Glomerular endothelial cell (primary cell): Measurements from ENCODE around the gene KIRREL3. TPM values are rescaled to one million over a fixed set of nuclear protein-coding genes. Genes with fewer than 3 reads are reported as not detected.

Experiments used
- DNase-seq: peaks from one replicate; pipeline ENCODE4 v3.0.0-alpha.2; 2011; ENCODE audit warnings: low read depth, low spot score; ENCODE audit errors: extremely low read depth
- total RNA-seq: library from RNA; depleted of rRNA; stranded (reverse); fragments of >200 nt; gene quantifications from 2 replicates; pipeline ENCODE4 v1.2.3, GENCODE V29; 2015

KIRREL3 gene
- total RNA-seq, 1 donor from 2014 or later = 0.93 TPM

DNA sequence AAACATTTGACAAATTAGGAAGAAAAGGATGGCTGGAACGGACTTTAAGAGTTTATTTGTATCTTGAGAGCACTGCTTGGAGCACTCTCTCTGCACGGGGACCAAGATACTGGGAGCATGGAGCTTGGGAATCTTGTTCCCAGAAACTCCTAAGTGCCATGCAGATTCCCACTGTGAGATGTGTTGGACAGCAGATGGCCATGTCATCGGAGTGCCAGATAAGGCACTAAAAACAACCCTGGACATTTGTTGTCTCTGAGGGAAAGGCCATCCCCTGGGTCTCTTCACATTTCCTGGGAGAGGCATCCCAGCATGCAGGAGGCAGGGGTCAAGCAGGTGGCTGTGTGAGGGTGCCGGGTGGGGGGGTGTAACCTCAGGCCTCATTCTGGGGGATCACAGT lies 2.9 kb downstream of the KIRREL3 start:
- no peak for DNase-seq

DNA sequence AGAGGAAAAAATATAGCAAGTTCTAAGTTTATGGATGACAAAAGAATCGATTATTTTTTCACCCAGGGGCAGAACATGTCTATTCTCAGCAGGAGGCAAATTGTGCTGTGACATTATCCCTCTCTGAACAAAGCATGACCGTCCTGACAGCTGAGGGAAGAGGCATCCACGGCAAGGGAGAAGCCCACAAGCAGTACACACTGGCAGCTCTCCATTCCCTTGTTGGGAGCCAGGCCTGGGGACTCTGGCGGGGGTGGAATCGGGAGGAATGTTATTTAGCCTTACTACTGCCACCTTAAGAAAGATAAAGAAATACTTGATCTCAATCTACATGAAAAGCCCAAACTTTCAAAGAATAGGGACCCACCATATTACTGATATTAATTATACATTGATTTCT lies 3.4 kb downstream of the KIRREL3 start:
- DNase-seq = no peak

DNA sequence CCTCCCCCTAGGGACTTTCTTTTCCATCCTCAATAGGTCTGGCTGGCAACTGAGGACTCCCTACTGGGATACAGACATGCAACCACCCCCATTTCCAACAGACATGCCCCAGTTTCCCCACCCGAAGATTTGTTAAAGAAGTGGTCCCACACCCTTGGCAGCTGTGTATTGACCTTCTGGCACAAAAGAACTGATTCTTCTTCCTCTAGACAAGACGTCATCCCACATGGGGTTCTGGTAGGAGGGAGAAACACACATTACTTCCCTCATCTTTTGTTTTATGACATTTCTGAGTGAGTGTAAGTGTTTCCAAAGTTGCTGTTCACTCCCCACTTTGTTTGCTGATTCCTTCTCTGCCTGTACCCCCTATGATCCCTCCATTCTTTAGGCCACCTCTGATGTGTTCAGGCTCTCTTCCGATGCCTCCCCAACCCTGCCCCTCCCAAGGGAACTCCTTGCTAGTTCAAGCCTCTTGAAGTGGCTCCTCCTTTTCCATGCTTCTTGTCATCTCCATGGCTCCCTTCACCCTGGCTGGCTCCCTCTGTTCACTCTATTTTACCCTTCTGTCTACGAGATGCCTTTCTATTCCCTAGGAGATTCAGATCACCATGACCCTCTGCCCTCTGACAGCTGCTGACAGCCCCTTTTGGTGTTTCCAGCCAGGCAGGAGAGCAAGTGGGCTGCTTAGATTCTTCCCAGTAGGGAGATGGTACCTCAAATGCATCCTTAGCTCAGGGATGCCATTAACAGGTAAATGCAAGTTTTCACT lies 4.3 kb downstream of the KIRREL3 start:
- DNase-seq = no peak

DNA sequence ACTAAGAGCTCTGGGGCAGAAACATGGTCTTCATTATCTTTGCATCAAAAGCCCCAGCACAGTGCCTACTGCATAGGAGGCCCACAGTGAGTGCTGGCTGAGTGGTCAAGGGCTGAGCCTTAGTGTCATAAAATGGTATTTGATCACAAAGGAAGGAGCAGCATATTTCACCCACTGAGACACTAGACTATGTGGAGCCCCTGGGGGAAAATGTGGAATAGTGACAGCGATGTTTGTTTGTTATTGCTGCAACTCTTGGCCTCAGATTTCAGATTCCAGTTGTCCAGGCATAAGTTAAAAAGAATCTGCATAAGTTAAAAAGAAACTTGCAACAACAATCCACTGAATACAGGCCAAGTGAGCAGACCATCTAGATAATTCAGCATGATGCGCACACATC lies 7.0 kb downstream of the KIRREL3 start:
- DNase-seq = no peak

DNA sequence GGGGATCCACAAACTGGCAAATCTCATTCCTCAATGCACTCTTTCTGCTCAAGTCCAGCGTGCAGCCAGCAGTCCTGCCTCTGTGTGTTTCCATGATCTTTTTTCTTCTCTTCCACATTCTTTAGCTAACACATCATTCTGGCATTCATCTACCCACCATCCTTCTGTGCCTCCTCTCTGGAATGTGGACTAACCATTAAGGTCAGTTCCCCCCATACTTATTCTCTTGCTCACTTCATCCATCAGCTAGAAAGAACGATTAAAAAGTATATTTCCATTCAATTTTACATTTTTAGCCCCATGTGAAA lies 7.8 kb downstream of the KIRREL3 start:
- DNase-seq = no peak

DNA sequence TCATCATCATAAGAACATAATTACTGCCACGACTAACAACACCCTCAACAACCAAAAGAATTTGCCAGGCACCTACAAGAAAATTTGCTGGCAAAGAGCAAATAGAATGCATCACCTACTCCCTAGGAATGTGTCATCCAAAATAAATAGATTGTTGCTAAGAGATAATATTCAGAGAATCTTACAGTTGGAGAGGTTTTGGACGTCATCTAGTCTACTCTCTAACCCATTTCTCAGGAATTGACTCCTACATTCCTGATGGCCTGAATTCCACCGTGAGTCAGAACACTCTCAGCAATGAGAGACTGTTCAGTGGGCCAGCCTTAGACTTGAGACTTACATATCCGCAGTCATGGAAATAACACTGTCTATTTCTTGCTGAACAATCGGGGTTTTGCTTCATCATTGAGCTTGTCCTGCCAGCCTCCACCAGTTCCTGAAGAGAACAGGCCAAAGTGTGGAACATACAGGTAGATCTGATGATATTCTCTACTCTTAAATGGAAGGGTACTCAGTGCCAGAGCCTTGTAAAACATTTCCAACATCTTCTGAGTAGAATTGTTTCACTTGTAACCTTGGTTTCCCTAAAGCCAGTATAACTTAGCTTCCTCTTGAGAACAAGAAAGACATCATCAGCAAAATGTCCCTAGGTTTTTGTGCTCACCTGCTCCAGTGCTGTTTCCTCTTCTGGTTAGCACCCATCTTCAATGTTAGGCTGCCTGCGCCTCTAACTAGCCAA lies 8.3 kb downstream of the KIRREL3 start:
- no peak for DNase-seq

DNA sequence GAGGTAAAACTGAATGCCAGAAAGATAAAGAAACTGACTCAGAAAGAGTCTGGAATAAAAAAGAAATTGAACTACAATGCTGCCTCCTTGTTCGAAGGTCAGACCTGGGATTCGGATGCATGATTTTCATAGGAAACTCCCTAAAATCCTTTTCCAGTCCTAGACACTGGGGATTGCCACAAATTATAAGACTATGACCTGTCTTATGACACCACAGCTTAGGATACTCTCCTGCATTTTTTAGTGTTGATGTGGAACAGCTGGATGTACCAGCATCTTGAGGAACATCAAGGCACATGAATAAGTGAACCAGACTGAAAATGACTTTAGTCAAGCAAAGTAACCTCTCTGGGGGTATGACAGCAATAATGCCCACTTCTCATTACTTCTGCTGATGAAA lies 9.0 kb downstream of the KIRREL3 start:
- no peak for DNase-seq

DNA sequence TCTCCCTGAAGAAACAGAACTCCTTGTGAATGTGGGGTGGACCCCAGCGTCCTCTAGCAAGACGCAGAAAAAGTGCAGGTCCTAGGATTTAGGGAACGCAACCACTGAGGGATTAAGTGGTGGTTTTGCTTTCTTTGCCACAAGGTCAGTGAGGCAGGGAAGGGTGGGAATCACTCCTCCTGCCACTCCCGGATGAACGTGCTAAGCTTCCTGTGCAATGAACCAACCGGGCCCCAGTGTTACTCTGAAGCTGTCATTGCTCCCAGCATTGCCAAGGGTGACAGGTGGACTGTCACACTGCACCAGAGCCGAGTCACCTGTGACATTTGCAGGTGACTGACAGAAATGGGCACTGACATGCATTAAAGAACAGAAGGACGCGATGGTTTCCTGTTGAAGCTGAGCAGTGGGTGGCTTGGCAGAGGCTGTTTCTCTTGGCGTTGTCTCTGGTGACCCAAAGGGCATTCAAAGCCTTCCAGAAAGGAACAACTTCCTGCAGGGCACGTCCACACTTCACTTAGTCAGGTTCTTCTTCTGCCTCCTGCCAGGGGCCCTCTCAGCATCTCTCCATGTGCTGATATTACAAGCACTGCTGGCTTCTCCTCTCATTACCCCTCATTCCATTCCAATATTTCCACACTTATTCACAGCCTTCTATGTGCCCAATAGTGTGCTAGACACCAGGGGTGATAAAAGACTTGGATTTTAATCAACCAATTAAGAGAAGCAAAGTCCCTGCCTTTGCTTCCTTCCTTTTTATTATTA lies 9.7 kb downstream of the KIRREL3 start:
- no peak for DNase-seq

DNA sequence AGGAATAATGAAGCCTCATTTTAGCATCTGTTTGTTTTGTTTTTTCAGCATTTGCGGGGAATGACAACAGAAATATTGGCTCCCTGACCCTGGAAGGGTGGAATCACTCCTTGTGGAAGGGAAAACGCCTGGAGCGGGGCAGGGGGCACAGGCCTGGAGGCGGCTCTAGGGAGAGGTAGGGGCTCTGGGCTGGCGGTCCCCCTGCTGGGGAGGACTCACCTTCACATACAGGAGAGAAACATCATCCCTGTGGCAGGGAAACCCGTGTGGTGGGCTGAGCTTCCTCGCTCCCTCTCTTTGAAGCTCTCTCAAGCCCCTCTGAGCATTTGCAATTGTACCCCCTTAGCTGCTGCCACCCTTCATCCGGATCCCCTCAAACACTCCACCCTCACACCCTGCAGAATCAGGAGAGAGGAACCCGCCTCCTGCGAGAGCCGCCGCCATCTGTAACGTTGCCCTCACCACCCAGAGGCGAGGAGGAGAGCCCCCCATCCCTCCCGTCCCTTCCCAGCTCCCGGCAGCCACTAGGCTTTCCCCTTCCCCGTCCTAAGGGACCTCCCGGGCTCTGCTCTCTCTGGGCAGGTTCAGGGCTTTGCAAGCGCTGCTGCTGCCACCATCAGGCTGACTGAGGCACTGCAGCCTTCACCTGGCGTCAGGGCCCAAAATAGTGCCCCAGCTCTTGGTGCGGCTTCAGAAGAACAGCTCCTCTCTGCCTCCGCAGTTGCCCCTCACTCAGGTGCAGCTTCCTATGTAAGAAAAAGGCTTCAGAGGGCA lies 10.4 kb downstream of the KIRREL3 start:
- DNase-seq = no peak

DNA sequence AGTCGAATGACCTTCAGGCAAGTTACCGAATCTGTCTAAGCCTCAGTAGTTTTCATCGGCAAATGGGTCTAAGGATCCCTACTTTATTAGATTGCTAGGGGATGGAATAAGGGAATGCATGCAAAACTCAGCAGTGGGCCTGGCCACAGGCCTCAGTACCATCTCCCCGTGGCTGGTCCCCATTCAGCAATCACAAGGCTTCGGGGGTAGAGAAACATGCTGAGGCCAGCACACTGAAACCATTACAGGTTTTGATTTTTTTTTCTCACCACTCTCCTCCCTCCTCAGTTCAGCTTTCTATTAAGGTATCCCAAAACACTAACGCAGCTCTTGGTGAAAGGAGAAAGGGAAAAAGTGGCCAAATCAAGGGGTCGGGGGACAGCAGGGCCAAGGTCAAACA lies 11.9 kb downstream of the KIRREL3 start:
- no peak for DNase-seq

DNA sequence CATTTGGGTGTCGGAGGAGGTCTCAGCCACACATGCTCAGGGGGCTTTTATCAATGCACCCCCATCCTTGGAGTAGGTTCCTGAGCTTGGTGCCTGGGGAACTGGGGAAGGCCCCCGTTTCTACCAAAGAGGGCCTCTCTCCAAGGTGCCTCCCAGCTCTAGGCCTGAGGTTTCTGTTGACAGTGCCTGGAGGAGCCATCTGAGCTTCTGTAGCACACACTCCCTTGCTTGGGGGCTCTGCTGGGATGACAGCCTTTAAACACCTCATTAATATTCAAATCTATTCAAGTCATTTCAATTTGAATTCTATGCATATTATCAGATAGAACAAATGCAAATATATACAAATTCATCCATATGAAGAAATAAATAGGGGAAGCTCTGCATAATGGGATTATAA lies 18.9 kb downstream of the KIRREL3 start:
- DNase-seq = no peak

DNA sequence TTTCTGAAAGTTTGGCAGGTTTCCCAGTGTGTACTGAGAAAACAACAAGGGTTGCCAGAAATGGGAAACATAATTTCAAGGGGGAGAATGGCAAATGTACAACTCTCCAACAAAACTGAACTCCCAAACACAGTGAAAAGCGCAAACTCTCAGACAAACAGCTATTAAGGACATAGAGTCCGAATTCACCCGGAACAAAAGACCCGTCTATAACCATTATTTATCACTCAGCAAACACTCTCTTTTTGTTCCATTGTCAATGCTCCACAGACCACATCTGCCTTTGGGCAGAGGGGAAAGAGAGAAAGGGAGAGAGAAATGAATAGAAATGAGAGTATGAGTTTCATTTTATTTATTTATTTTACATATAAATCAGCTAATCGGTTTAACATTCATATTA lies 21.7 kb downstream of the KIRREL3 start:
- no peak for DNase-seq

DNA sequence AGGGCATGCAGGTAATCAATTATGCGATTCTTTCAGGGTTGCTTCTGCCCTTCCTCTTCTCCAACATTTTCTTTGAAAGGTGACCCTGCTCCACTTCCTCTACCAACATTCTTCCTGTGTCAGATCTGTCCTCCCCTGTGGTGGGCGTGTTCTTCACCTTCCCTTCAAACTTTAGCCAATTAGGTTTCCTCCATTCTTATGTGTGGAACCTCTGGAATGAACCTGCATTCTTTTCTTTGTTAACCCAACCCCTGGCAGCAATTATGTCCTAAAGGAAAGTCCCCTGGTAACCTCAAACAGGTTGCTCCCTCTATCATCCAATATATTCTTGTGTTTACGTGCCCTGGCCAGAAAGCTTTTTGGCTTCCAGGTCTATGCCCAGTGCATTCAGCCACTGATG lies 22.4 kb downstream of the KIRREL3 start:
- DNase-seq = no peak

DNA sequence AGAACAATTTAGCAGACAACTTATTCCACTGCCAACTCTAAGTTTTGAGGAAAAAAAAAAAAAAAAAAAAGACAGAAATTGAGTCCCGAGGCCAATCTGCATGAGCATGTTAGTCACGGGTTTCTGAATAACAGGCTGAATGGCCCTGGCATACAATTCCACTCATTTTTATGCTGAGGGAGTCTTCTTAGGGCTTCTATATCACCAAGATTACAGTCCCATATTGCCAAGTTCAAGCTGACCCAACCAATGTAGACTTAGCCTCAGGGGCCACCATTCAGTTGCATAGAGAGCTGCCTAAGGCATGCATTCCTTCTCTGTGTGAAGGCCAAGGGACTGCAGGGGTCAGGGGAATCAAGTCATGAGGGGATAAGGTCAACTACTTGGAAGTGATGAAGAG lies 27.5 kb downstream of the KIRREL3 start:
- DNase-seq = no peak

DNA sequence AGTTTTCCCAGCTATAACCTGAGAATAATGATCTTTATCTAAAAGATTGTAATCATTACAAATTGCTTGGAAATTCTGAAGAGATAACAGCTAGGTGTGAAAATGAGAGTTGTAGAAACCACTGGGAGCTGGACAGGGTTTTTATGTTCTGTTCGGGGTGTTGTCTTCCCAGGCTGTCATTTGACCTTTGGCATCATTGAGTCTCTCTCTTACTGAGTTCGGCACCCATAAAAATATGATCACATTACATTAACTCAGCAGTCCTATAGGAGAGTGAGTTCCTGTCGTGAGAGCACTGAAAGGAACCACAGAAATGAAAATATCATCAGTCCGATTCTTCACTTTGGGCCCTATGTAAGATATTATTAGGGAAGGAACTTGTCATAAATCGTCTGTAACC lies 29.3 kb downstream of the KIRREL3 start:
- no peak for DNase-seq

DNA sequence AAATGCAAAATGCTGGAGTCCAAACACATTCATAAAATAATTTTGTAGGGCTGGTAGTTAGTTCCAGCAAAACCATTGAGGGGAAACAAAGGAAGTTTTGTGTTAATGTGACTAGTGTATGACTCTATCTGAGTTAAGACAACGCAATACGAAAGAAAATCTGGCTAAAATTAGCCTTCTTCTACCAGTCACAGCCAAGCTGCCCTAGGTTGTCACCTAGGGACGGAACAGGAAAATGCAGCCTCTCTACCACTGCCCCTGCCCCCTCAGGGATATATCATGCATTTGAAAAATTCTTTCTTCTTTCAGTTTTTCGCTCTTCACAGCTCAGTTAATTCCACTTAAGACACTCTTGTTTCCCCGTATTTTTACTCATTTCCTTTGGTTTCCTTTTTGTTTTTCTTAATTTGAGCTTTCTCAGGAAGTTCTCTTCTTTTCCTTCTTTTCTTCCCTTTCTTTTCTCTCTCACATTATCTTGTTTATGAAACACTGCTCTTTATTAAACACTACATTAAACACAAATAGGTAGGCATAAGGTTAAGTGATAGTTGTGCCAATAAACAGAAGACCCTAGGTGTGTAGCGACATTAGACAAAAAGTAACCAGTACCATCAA lies 30.6 kb downstream of the KIRREL3 start:
- DNase-seq = no peak

DNA sequence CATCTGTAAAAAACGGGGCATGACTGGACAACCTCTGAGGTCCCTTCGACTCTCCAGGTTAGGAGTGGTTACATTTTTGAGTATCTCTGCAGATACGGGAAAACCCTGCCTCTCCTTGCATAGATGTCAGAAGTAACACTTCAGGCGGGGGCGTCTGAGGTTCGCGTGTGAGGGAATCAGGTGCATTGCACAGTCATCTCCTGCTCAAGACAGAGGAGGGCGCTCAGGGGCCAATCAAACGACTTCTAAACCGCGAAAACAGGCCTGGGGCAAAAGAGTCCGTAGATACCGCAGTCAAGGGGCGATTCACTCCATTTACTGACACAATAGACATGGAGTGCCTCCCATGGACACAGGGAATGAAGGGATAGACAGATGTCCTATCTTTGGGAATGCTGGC lies 31.7 kb downstream of the KIRREL3 start:
- no peak for DNase-seq

DNA sequence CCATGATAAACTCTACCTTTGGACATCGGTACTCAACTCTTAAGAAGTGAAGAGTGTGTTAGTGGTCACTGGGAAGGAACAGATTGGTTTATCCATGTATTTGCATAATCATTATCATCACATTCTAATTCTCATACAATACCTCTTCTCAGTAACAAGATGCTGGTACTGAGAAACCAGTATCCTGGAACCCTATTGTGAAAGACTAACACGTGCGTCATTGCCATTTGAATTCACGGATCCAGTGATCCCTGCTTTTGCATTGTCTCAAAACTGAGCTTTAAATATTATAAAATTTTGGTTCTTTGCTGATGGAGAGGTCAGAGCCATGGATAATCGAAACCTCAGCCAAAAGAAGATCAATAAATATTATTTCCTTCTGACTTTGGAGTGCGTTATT lies 35.2 kb downstream of the KIRREL3 start:
- DNase-seq = no peak

DNA sequence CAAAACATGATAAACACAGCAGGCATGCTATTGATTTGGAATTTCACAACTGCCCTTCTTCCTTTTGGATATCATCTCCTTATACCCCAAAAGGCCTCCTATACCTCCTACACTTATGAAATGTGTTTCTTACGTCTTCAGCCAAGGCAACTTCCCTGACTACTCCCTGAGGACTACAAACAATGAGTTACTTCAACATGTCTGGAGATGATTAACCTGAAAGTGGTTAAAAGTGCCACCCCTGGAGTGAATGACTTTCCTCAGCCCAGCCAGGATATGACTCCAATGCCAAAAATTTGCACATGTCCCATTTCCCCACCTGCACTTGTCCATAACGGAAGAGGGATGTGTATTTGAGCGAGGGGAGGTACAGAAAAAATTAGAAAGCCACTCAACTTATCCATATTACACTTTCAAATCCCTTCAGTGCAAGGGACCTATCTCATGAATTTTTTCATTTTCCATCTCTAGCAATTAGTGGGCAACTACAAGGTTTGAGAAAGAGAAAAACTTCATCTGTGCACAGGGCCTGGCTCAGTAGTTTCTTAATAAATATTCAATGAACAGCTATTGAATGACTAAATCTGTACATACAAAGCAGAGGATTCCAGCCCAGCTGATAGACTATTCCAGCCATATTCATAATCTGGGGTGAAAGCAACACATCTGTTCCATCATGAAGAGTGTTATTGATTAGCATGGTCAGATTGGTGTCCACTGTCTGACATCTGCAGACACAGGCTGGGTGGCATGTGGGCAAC lies 36.8 kb downstream of the KIRREL3 start:
- no peak for DNase-seq

DNA sequence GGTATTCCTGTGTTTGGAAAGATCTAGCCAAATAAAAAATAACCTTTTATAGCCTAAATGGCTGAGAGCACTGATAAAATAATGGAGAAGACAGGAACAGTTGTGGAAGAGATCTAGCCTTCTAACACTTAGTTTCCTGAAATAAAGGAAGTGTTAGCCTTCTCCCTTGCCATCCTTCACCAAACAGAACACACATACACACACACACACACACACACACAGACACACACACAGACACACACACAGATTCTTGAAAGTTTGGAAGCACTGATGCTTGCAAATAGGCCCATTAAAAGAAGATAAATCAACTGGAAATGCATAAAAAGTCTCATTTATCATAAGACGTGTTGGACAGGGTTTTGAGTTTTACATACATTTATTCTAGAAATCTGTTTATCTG lies 37.5 kb downstream of the KIRREL3 start:
- no peak for DNase-seq
